Measurements from ENCODE around the gene MAML2.

DNA sequence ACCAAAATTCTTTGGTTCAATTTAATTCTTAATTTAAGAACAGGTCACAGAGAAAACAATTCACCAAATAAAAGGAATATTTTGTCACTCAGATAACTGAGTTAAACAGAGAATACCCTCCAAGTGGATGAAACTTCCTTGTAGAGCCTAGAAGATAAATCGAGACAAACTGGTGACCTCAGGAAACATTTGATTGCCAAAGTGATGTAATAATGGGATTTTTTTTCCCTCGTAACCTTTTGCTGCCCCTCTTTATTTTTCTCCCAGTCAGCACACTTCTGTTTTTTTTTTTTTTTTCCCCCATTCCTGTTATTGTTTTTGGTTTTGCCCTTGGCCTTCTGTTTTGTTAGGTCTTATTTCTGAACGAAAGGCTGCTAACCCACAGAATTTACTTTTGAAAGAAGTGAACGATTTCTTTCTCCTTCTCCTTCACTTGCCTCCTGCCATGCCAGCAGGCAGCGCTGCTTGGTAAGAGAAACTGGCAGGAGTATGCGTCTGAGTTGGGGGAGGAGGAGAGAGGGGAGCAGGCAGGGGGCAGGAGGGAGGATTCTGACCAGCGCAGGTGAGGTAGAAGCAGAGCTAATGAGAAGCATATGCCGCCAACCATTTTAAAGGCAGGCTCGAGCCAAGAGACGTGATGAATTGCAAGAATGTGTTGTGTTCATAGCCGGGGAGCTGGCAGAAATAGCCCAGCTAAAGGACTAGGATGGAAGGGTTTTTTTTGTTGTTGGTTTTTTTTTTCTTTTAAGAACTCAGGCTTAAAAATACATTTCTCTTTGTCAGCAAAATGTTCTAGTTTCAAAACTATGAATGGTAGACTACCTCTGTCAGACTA is 297.2 kb downstream of the MAML2 start:
- TF ChIP-seq CTCF (conservative IDR thresholded peaks at IDR 0.05; ENCODE audit: low read length) (no peak), EZH2phosphoT487 (IDR thresholded peaks at IDR 0.05; ENCODE audit: borderline replicate concordance, low read depth, low read length) (no peak)
